GM12874 (cell line): Measurements from ENCODE around the gene TAF8.

Experiments used
- CTCF ChIP-seq: IDR thresholded peaks from 2 replicates; pipeline ENCODE4 v1.5.1; 2011; ENCODE audit warnings: low read depth, mild to moderate bottlenecking, control low read depth, low read length, moderate library complexity; ENCODE audit not compliant: insufficient read depth

TAF8 gene

GRCh38 chr6:42095776-42096541 is 45.6 kb downstream of the TAF8 start:
- TF ChIP-seq CTCF = no peak

GRCh38 chr6:42099340-42100028 is 49.2 kb downstream of the TAF8 start:
- TF ChIP-seq CTCF = no peak

GRCh38 chr6:42100029-42100901 is 49.9 kb downstream of the TAF8 start:
- no peak for TF ChIP-seq CTCF

GRCh38 chr6:42101186-42101657 is 50.9 kb downstream of the TAF8 start:
- no peak for TF ChIP-seq CTCF

- TF ChIP-seq CTCF = no peak
These were observed 52.9 kb downstream of the TAF8 start for GRCh38 chr6:42103216-42103615.

- no peak for TF ChIP-seq CTCF
These were observed 53.4 kb downstream of the TAF8 start for GRCh38 chr6:42103753-42104094.
